ENCODE measurements around the gene ABT1.

Gene ABT1

DNA sequence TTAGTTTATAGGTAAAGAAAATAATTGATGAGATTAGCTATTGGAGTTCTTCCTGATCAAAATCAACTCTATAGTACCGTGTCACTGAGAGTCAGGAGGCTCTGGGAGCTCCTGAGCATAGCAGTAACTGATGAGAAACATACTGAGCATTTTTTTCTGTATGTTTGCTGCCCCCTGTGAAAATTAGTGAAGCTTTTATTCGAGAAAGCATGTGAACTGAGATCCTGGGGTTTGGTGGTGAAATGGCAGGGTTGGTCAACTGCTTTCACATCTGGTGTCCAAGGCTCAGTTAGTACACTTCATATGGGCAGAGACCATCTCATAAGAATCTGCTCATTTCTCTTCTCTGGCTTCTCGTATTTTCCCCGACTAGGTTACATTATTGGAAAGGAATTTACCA is 4.1 kb upstream of the ABT1 start:
- TF ChIP-seq GATA3 (IDR thresholded peaks at IDR 0.05; ENCODE audit: low read depth, low read length) (no peak), GATA2 (IDR thresholded peaks at IDR 0.05; ENCODE audit: low read depth, low read length) (no peak)

DNA sequence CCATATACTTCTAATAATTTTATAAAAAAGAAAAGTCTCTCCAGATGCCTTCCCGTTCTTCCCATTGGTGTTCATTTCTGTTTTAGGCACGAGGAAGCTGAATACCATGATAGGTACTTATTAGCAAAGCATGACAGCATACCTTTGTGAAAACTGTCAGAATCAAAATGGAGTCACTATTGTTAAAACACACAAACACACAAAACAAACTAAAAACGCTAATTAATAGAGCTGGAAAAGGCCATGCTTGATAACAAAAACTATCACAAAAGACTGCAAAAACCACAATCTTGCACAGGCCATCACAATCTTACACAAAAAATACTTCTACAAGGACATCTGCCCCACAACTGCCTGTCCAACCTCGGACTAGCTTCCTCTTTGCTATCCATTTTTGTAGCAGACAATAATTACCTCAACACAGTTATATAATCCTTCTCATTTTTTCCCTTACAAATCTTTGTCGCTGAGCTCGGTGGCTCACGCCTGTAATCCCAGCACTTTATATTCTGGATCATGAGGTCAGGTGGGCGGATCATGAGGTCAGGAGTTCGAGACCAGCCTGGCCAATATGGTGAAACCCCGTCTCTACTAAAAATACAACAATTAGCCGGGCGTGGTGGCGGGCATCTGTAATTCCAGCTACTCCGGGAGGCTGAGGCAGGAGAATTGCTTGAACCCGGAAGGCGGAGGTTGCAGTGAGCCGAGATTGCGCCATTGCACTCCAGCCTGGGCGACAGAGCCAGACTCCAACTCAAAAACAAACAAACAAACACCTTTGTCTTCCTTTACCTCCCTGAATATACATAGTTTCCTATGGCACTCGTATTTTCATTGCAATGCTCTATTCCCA is 3.2 kb upstream of the ABT1 start:
- TF ChIP-seq GATA3 (IDR thresholded peaks at IDR 0.05; ENCODE audit: low read depth, low read length) (no peak), GATA2 (IDR thresholded peaks at IDR 0.05; ENCODE audit: low read depth, low read length) (no peak)

- no peak for TF ChIP-seq GATA2 (IDR thresholded peaks at IDR 0.05; ENCODE audit: low read depth, low read length)
These were observed 2.6 kb upstream of the ABT1 start for GRCh38 chr6:26594131-26594498.

DNA sequence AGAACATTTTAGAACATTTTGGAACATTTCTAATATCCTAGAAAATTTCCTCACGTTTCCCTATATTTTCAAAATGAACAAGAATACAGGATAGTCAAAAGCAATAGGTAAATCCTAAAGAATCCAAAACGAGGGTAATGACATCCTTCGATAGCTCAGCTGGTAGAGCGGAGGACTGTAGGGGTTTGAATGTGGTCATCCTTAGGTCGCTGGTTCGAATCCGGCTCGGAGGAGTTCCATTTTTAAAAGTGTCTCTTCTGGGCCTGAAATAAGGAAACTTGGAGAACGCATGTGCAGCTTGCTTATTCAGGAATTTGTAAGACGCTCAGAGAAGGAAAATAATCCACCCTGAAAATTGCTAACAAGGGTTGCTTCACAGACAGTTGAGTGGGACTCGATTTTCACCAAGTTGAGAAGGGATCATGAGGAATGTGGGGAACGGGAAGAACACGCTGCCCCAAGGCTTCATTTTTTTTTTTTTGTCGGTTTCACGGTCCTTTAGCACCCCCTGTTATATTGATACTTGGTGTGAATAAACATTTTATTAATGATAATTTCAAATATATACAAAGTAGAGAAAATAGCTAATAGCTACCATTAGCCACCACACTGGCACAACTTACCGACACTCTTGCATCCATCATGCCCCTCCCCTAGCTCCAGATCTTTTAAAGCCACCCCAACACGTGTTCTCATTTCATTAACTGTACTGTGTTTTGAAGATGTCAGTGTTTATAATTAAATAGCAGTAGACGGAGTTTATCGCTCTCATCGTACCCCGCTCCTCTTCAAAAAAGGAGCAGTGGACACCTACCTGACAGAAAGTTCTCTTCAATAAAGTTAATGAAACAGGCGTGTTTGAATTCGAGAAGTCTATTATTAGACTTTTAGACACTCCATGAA is 1.8 kb upstream of the ABT1 start:
- no peak for TF ChIP-seq GATA3 (IDR thresholded peaks at IDR 0.05; ENCODE audit: low read depth, low read length)

GRCh38 chr6:26595669-26596269 is 984 bp upstream of the ABT1 start:
- TF ChIP-seq GATA2 (IDR thresholded peaks at IDR 0.05; ENCODE audit: low read depth, low read length) = peak; percentile 87
- peak; percentile 36; the same call in 1 of the 2 replicates for TF ChIP-seq GATA3 (IDR thresholded peaks at IDR 0.05; ENCODE audit: low read depth, low read length)

- no peak for TF ChIP-seq GATA2 (IDR thresholded peaks at IDR 0.05; ENCODE audit: low read depth, low read length)
- TF ChIP-seq GATA3 (IDR thresholded peaks at IDR 0.05; ENCODE audit: low read depth, low read length) = no peak
These were observed 625 bp downstream of the ABT1 start for GRCh38 chr6:26597389-26597766.

DNA sequence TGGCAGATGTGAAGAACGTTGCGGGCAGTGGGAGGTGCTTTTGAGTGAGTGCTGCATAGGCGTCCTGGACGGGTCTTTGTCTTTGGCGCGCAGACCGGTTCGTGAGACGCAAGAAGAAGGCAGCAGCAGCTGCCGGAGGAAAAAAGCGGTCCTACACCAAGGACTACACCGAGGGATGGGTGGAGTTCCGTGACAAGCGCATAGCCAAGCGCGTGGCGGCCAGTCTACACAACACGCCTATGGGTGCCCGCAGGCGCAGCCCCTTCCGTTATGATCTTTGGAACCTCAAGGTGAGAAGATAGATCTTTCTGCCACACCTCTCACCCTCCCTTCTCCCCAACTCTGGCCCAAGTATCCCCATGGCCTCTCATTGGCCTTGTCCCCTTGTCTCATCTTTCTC is 1.1 kb downstream of the ABT1 start:
- TF ChIP-seq GATA3 (IDR thresholded peaks at IDR 0.05; ENCODE audit: low read depth, low read length) (no peak), GATA2 (IDR thresholded peaks at IDR 0.05; ENCODE audit: low read depth, low read length) (no peak)

DNA sequence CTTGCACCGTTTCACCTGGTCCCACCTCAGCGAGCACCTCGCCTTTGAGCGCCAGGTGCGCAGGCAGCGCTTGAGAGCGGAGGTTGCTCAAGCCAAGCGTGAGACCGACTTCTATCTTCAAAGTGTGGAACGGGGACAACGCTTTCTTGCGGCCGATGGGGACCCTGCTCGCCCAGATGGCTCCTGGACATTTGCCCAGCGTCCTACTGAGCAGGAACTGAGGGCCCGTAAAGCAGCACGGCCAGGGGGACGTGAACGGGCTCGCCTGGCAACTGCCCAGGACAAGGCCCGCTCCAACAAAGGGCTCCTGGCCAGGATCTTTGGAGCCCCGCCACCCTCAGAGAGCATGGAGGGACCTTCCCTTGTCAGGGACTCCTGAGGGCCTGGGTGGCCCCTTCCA is 1.5 kb downstream of the ABT1 start:
- TF ChIP-seq GATA3 (IDR thresholded peaks at IDR 0.05; ENCODE audit: low read depth, low read length) (no peak), GATA2 (IDR thresholded peaks at IDR 0.05; ENCODE audit: low read depth, low read length) (no peak)

GRCh38 chr6:26599134-26599533 is 2.4 kb downstream of the ABT1 start:
- TF ChIP-seq GATA2 (IDR thresholded peaks at IDR 0.05; ENCODE audit: low read depth, low read length) (no peak), GATA3 (IDR thresholded peaks at IDR 0.05; ENCODE audit: low read depth, low read length) (no peak)

- TF ChIP-seq GATA3 (IDR thresholded peaks at IDR 0.05; ENCODE audit: low read depth, low read length) (no peak), GATA2 (IDR thresholded peaks at IDR 0.05; ENCODE audit: low read depth, low read length) (no peak)
These were observed 2.8 kb downstream of the ABT1 start for GRCh38 chr6:26599591-26599990.

- TF ChIP-seq GATA3 (IDR thresholded peaks at IDR 0.05; ENCODE audit: low read depth, low read length) = no peak
- TF ChIP-seq GATA2 (IDR thresholded peaks at IDR 0.05; ENCODE audit: low read depth, low read length) = no peak
These were observed 4.0 kb downstream of the ABT1 start for GRCh38 chr6:26600759-26601158.

DNA sequence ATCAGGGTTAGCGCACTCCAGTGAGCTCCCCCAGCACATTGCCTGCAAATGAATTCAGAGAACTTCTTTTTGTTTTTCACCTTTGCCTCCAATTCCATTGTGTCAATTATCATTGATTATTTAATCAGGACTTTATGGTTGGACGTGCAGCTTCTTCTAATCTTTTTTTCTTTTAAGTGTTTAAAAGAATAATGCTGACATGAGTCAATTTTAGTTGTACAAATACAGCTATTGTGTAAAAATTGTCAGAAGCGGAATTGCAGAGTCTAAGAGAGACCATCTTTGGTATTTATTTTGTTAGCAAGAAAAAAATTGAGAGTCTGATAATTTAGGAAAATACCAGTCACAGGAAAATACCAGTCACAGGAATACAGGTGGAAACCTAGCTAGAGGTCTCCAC is 5.5 kb downstream of the ABT1 start:
- TF ChIP-seq GATA3 (IDR thresholded peaks at IDR 0.05; ENCODE audit: low read depth, low read length) (no peak), GATA2 (IDR thresholded peaks at IDR 0.05; ENCODE audit: low read depth, low read length) (no peak)

DNA sequence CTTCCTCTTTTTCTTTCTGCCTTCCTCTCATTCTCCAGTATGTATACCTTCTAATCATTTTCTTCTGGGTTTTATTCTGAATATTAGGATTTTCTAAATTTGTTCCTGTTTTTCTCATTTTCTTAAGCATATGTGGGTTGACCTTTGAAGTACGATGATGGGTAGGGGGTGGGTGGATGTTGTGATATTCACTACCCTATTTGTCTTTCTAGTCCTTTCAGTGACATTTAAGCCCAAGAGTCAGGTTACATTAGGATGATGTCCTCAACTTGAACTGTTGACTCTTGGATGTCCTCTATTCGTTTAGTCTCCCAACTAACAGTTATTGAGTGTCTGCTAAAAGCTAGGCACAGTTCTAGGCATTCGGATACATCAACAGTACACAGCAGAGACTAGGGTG is 7.3 kb downstream of the ABT1 start:
- TF ChIP-seq GATA3 (IDR thresholded peaks at IDR 0.05; ENCODE audit: low read depth, low read length) (no peak), GATA2 (IDR thresholded peaks at IDR 0.05; ENCODE audit: low read depth, low read length) (no peak)

- TF ChIP-seq GATA3 (IDR thresholded peaks at IDR 0.05; ENCODE audit: low read depth, low read length) (no peak), GATA2 (IDR thresholded peaks at IDR 0.05; ENCODE audit: low read depth, low read length) (no peak)
These were observed 8.0 kb downstream of the ABT1 start for GRCh38 chr6:26604797-26605196.
